GM15510 (cell line): ENCODE results near the gene CLCN1.

Source experiments
- POLR2A ChIP-seq: IDR thresholded peaks from 3 replicates; pipeline ENCODE4 v1.6.1; 2011; ENCODE audit warnings: borderline replicate concordance; ENCODE audit not compliant: insufficient read length; ENCODE audit errors: extremely low read depth

The CLCN1 gene

GRCh38 chr7:143287339-143287934 is 28.5 kb upstream of the CLCN1 start:
- no peak for TF ChIP-seq POLR2A

GRCh38 chr7:143287935-143288826 is 27.7 kb upstream of the CLCN1 start, which contains the start of gene CASP2:
CASP2 (plus strand) TSS chr7:143288351; CDS start chr7:143288456, 105 bp downstream.
- TF ChIP-seq POLR2A: peak; percentile 85

- no peak for TF ChIP-seq POLR2A
Observed at GRCh38 chr7:143288836-143289235, 27.1 kb upstream of the CLCN1 start.

GRCh38 chr7:143289421-143289820 is 26.5 kb upstream of the CLCN1 start:
- no peak for TF ChIP-seq POLR2A

- no peak for TF ChIP-seq POLR2A
Observed at GRCh38 chr7:143290293-143290692, 25.6 kb upstream of the CLCN1 start.

GRCh38 chr7:143292876-143293275 is 23.0 kb upstream of the CLCN1 start:
- no peak for TF ChIP-seq POLR2A

GRCh38 chr7:143295870-143296269 is 20.0 kb upstream of the CLCN1 start:
- no peak for TF ChIP-seq POLR2A

GRCh38 chr7:143296686-143297085 is 19.2 kb upstream of the CLCN1 start:
- TF ChIP-seq POLR2A: no peak

GRCh38 chr7:143299346-143299745 is 16.6 kb upstream of the CLCN1 start:
- TF ChIP-seq POLR2A: no peak

GRCh38 chr7:143299840-143300239 is 16.1 kb upstream of the CLCN1 start:
- TF ChIP-seq POLR2A: no peak

GRCh38 chr7:143300959-143301935 is 14.7 kb upstream of the CLCN1 start:
- no peak for TF ChIP-seq POLR2A

GRCh38 chr7:143303733-143304132 is 12.2 kb upstream of the CLCN1 start:
- no peak for TF ChIP-seq POLR2A

GRCh38 chr7:143304938-143305337 is 11.0 kb upstream of the CLCN1 start:
- TF ChIP-seq POLR2A: no peak

- no peak for TF ChIP-seq POLR2A
Observed at GRCh38 chr7:143305423-143306070, 10.4 kb upstream of the CLCN1 start.
